HUES64 (cell line): ENCODE results near the gene MILR1.
"Not testable (repeated sequence)": the region's sequence is repeated elsewhere in the genome, so short reads cannot be mapped to it uniquely, and the experiment has no call there.

ENCODE experiments used
- H3K27ac ChIP-seq: 2 replicates; pipeline ENCODE4 v1.7.0; 2013; ENCODE audit warnings: low read depth, low read length, inconsistent platforms
- H3K27me3 ChIP-seq: 2 replicates; pipeline ENCODE4 v1.6.1; 2013; ENCODE audit warnings: mild to moderate bottlenecking, low read length; ENCODE audit not compliant: insufficient read depth
- H3K36me3 ChIP-seq: 2 replicates; pipeline ENCODE4 v1.6.1; 2013; ENCODE audit warnings: mild to moderate bottlenecking, low read length; ENCODE audit not compliant: insufficient read depth
- H3K4me1 ChIP-seq: 2 replicates; pipeline ENCODE4 v1.6.1; 2013; ENCODE audit warnings: mild to moderate bottlenecking, low read length, moderate library complexity; ENCODE audit not compliant: insufficient read depth
- H3K4me3 ChIP-seq: 2 replicates; pipeline ENCODE4 v1.5.1; 2013; ENCODE audit warnings: mild to moderate bottlenecking, low read length, moderate library complexity
- H3K9ac ChIP-seq: 2 replicates; pipeline ENCODE4 v1.6.1; 2013; ENCODE audit warnings: mild to moderate bottlenecking, low read depth, low read length
- H3K9me3 ChIP-seq: 2 replicates; pipeline ENCODE4 v1.6.1; 2013; ENCODE audit warnings: low read depth, low read length; ENCODE audit not compliant: insufficient read depth
- WGBS: fragments of 150-250, 120-280 bp; methylation state at CpG from one replicate; pipeline ENCODE4 v1.1.7; 2013; ENCODE audit warnings: missing lambda C conversion rate; 5-methylcytosine and 5-hydroxymethylcytosine counted together

MILR1 gene

GRCh38 chr17:64457156-64457555 lies 8.2 kb downstream of the MILR1 start:
- WGBS = 94% methylated on average over 7 of the region's 7 CpGs
- Histone ChIP-seq H3K9ac (no peak overlapping the region), H3K4me1 (no peaks in the 10 kb centered on the region), H3K36me3 (no peaks in the 10 kb centered on the region), H3K4me3 (no peak overlapping the region), H3K9me3 (no peaks in the 10 kb centered on the region), H3K27ac (no peak overlapping the region), H3K27me3 (no peaks in the 10 kb centered on the region)

DNA sequence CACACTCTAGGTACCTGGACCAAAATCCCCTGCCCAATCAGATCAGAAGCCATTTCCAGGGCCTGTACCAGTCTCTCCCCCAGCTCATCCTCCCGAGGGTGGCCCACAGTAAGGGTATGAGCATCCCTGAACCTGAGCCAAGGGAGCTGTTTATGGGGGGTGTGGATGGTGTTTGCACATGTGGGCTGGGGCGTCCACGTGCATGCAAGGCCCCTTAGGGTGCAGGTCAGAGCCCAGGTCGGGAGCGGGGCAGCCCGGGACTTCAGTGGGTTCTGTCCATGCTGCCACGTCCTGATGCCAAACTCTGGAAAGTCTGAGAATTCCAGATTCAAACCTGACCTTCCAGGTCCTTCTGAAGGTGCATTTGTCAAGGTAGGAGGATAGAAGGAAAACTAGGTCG lies 9.8 kb downstream of the MILR1 start:
- Histone ChIP-seq H3K27ac (no peak overlapping the region), H3K9ac (no peak overlapping the region), H3K36me3 (no peaks in the 10 kb centered on the region), H3K4me1 (no peaks in the 10 kb centered on the region), H3K9me3 (no peaks in the 10 kb centered on the region), H3K27me3 (no peaks in the 10 kb centered on the region), H3K4me3 (no peak overlapping the region)
- WGBS = 91% methylated on average over 8 of the region's 8 CpGs

DNA sequence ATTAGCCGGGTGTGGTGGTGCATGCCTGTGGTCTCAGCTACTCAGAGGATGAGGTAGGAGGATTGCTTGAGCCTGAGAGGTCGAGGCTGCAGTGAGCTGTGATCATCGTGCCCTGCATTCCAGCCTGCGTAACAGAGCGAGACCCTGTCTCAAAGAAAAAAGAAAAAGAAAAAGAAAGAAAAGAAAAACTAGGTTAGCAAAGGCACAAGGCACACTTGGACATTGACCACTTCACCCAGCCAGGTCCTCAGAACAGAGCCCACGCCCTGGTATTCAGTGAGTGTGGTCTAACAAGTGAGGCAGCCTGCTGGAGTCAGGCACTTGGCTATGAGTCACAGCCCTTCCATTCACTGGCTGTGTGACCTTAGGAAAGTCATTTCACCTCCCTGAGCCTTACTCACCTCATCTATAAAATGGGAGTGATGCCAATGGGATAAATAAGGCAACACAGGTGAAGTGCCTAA lies 10.4 kb downstream of the MILR1 start:
- 90% methylated on average over 6 of the region's 6 CpGs for WGBS
- no peak overlapping the region for H3K4me3 ChIP-seq
- no peaks in the 10 kb centered on the region for H3K9me3 ChIP-seq
- H3K36me3 ChIP-seq = no peaks in the 10 kb centered on the region
- H3K27me3 ChIP-seq = no peaks in the 10 kb centered on the region
- H3K27ac ChIP-seq = no peak overlapping the region
- H3K9ac ChIP-seq = no peak overlapping the region
- no peaks in the 10 kb centered on the region for H3K4me1 ChIP-seq

- not testable (repeated sequence) for H3K27ac ChIP-seq, H3K9ac ChIP-seq, H3K27me3 ChIP-seq, H3K4me3 ChIP-seq, H3K9me3 ChIP-seq, H3K4me1 ChIP-seq, H3K36me3 ChIP-seq
- 96% methylated on average over 7 of the region's 7 CpGs for WGBS
These were observed 10.9 kb downstream of the MILR1 start for GRCh38 chr17:64459818-64460217.

GRCh38 chr17:64460955-64461354 lies 12.0 kb downstream of the MILR1 start:
- H3K4me1 ChIP-seq = no peaks in the 10 kb centered on the region
- H3K9me3 ChIP-seq = no peaks in the 10 kb centered on the region
- no peak overlapping the region for H3K9ac ChIP-seq
- H3K27ac ChIP-seq = no peak overlapping the region
- H3K36me3 ChIP-seq = no peaks in the 10 kb centered on the region
- H3K27me3 ChIP-seq = no peaks in the 10 kb centered on the region
- WGBS = 93% methylated on average over 8 of the region's 8 CpGs
- H3K4me3 ChIP-seq = no peak overlapping the region

DNA sequence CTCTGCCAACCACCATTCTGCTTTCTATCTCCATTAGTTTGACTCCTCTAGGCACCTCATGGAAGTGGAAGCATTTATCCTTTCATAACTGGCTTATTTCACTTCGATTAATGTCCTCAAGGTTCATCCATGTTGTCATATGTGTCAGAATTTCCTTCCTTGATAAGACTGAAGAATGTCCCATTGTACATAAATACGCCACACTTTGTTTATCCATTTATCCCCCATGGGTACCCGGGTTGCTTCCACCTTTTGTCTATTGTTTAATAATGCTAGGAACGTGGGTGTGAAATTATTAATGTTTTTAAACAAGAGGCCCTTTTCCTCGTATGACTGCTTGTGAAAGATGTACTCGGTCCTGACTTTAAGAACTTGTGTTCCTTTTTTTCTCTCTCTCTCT lies 12.9 kb downstream of the MILR1 start:
- H3K27me3 ChIP-seq = no peaks in the 10 kb centered on the region
- H3K9ac ChIP-seq = no peak overlapping the region
- no peaks in the 10 kb centered on the region for H3K9me3 ChIP-seq
- no peaks in the 10 kb centered on the region for H3K4me1 ChIP-seq
- no peaks in the 10 kb centered on the region for H3K36me3 ChIP-seq
- 90% methylated on average over 5 of the region's 6 CpGs for WGBS
- no peak overlapping the region for H3K4me3 ChIP-seq
- no peak overlapping the region for H3K27ac ChIP-seq

- WGBS = 83% methylated on average over 8 of the region's 9 CpGs
- H3K4me3 ChIP-seq = no peak overlapping the region
- no peak overlapping the region for H3K27ac ChIP-seq
- H3K9ac ChIP-seq = no peak overlapping the region
- H3K4me1 ChIP-seq = 0 out of 2 replicates have a peak, but pooled peaks cover 7% of the 10 kb centered on the region
- no peaks in the 10 kb centered on the region for H3K9me3 ChIP-seq
- H3K36me3 ChIP-seq = no peaks in the 10 kb centered on the region
- H3K27me3 ChIP-seq = no peaks in the 10 kb centered on the region
These were observed 17.3 kb downstream of the MILR1 start for GRCh38 chr17:64466019-64466735.

DNA sequence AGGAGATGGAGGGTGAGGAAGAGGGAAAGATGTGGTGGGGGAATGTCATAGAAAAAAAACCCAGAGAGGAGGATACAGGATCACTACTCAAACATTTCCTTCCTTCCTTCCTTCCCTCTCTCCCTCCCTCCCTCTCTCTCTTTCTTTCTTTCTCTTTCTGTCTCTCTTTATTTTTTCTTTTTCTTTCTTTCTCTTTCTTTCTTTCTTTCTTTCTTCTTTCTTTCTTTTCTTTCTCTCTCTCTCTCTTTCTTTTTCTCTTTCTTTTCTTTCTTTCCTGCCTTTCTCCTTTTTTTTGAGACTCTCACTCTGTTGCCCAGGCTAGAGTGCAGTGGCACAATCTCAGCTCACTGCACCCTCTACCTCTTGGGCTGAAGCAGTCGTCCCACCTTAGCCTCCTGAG lies 17.9 kb downstream of the MILR1 start:
- 94% methylated on average over 1 of the region's 1 CpG for WGBS
- not testable (repeated sequence) for H3K27ac ChIP-seq, H3K27me3 ChIP-seq, H3K4me3 ChIP-seq, H3K9me3 ChIP-seq, H3K36me3 ChIP-seq, H3K4me1 ChIP-seq, H3K9ac ChIP-seq

DNA sequence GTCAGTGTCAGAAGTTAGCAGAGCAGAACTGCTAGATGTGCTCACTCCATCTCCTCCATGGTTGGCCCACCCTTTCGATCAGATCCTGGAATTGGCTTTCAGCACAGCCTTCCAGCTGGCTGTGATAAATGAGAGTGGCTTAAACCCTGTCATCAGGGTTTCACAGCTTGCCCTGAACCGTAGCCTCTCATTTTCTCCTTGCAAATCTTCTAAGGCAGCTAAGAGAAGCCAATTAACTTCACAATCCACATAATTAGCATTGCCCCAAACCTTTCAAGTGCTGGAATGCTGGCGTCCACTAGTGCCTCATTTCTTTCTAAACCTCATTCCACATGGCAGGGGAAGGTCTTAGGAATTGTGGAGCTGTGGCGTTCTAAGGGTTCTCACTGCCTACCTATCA lies 21.7 kb downstream of the MILR1 start:
- H3K9me3 ChIP-seq = no peaks in the 10 kb centered on the region
- H3K9ac ChIP-seq = no peak overlapping the region
- H3K36me3 ChIP-seq = no peaks in the 10 kb centered on the region
- 41% methylated on average over 4 of the region's 4 CpGs for WGBS
- H3K4me1 ChIP-seq = 0 out of 2 replicates have a peak, but pooled peaks cover 7% of the 10 kb centered on the region
- H3K4me3 ChIP-seq = no peak overlapping the region
- H3K27me3 ChIP-seq = no peaks in the 10 kb centered on the region
- H3K27ac ChIP-seq = no peak overlapping the region

DNA sequence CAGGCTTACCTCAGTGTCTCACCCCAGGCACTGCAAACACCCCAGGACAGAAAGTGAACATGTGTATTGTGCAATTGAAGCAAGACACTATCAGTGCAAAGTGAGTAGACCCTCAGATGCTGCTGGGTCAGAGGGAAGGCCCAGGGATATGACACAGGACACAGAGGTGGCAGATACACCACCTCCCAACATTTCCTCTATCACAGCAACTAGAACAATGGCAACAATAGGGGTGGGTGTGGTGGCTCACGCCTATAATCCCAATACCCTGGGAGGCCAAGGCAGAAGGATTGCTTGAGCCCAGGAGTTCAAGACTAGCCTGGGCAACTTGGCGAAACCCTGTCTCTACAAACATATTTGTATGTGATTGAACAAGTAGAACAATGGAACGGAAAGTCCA lies 22.5 kb downstream of the MILR1 start:
- Histone ChIP-seq H3K27ac (no peak overlapping the region), H3K36me3 (no peaks in the 10 kb centered on the region), H3K27me3 (no peaks in the 10 kb centered on the region), H3K9ac (no peak overlapping the region), H3K4me3 (no peak overlapping the region), H3K9me3 (no peaks in the 10 kb centered on the region), H3K4me1 (0 out of 2 replicates have a peak, but pooled peaks cover 7% of the 10 kb centered on the region)
- 86% methylated on average over 3 of the region's 3 CpGs for WGBS

DNA sequence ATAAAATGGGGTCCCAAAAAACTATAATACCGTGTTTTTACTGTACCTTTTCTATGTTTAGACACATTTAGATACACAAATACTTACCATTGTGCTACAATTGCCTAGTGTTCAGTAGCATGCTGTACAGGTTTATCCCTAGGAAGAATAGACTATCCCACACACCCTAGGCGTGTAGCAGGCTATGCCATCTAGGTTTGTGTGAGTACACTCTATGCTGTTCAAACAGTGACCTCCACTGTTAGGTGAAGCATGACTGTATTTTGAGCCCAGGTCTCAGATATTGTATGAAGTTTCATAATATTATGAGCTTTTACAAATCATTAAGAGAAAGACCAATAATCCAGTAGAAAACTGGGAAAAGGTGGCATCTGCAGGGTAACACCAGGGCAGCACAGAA lies 23.6 kb downstream of the MILR1 start:
- H3K27me3 ChIP-seq = no peaks in the 10 kb centered on the region
- no peak overlapping the region for H3K4me3 ChIP-seq
- no peaks in the 10 kb centered on the region for H3K9me3 ChIP-seq
- no peak overlapping the region for H3K27ac ChIP-seq
- H3K9ac ChIP-seq = no peak overlapping the region
- 93% methylated on average over 2 of the region's 2 CpGs for WGBS
- H3K4me1 ChIP-seq = 0 out of 2 replicates have a peak, but pooled peaks cover 7% of the 10 kb centered on the region
- peaks cover 8% of the 10 kb centered on the region for H3K36me3 ChIP-seq

GRCh38 chr17:64477849-64478248 lies 28.9 kb downstream of the MILR1 start:
- Histone ChIP-seq H3K36me3 (peaks cover 53% of the 10 kb centered on the region), H3K4me1 (no peaks in the 10 kb centered on the region), H3K9ac (no peak overlapping the region), H3K27ac (no peak overlapping the region), H3K27me3 (no peaks in the 10 kb centered on the region), H3K9me3 (no peaks in the 10 kb centered on the region), H3K4me3 (no peak overlapping the region)
- 83% methylated on average over 1 of the region's 1 CpG for WGBS
